H1 (cell line): ENCODE measurements around the gene PTPRT. TPM values are rescaled to one million over a fixed set of nuclear protein-coding genes. Genes with fewer than 3 reads are reported as not detected.

ENCODE experiments used
- CTCF ChIA-PET: fragments of 300-600 bp; sonication (Branson Sonifier 250); formaldehyde crosslinking; loops from one replicate; lab custom pipeline; 2021; ENCODE audit not compliant: partially characterized antibody; lab: Charles Lee
- POLR2A ChIA-PET: fragments of 300-600 bp; sonication (Branson Sonifier 250); formaldehyde crosslinking; loops from one replicate; lab custom pipeline; 2021; ENCODE audit warnings: inconsistent platforms; ENCODE audit not compliant: partially characterized antibody; lab: Charles Lee
- DNase-seq, 2 experiments: peaks; one replicate each; pipeline versions ENCODE4 v3.0.0 to v3.0.0-alpha.2; 2010 to 2022; ENCODE audit warnings: low spot score in 2 of 2, low read depth in 1 of 2, mixed read lengths in 1 of 2
- FAIRE-seq: peaks from 2 replicates; lab custom pipeline; 2011; peaks lifted over from hg19 to GRCh38; lab: Jason Lieb, UNC
- H2AFZ ChIP-seq: 2 replicates; pipeline ENCODE4 v1.8.1; 2012; ENCODE audit warnings: low read length, inconsistent platforms
- H2AK5ac ChIP-seq: 2 replicates; pipeline ENCODE4 v1.6.1; 2013; ENCODE audit warnings: low read depth, low read length
- H2BK120ac ChIP-seq: replicated peaks from 2 replicates; pipeline ENCODE3; 2013; ENCODE audit warnings: low read depth, low read length, inconsistent platforms
- H2BK12ac ChIP-seq: 2 replicates; pipeline ENCODE4 v1.6.1; 2013; ENCODE audit warnings: low read depth, low read length
- H2BK15ac ChIP-seq: 2 replicates; pipeline ENCODE4 v1.6.1; 2013; ENCODE audit warnings: low read length
- H2BK20ac ChIP-seq: 2 replicates; pipeline ENCODE4 v1.6.1; 2013; ENCODE audit warnings: low read length
- H2BK5ac ChIP-seq: 2 replicates; pipeline ENCODE4 v1.6.1; 2013; ENCODE audit warnings: low read depth, low read length
- H3K14ac ChIP-seq: 2 replicates; pipeline ENCODE4 v1.6.1; 2013; ENCODE audit warnings: inconsistent platforms; ENCODE audit not compliant: insufficient read length
- H3K18ac ChIP-seq: 2 replicates; pipeline ENCODE4 v1.6.1; 2013; ENCODE audit warnings: low read length; ENCODE audit errors: extremely low read depth
- H3K23ac ChIP-seq: 2 replicates; pipeline ENCODE4 v1.6.1; 2013; ENCODE audit warnings: inconsistent platforms; ENCODE audit not compliant: insufficient read length
- H3K23me2 ChIP-seq: 2 replicates; pipeline ENCODE4 v1.6.1; 2013; ENCODE audit warnings: low read depth, low read length
- H3K27ac ChIP-seq: 2 replicates; pipeline ENCODE4 v1.6.1; 2011; ENCODE audit warnings: low read depth, low read length, inconsistent platforms
- H3K27me3 ChIP-seq, 4 experiments: replicated peaks in 1 of 4; 1 replicate in 1 of 4; 2 replicates in 3 of 4; pipeline versions ENCODE4 v1.6.1 to v1.8.1; 2011 to 2013; ENCODE audit warnings: low read length in 3 of 4, mild to moderate bottlenecking in 3 of 4, inconsistent platforms in 2 of 4, mixed read lengths in 2 of 4, moderate library complexity in 1 of 4; ENCODE audit not compliant: control insufficient read depth in 3 of 4, insufficient read depth in 3 of 4; ENCODE audit errors: extremely low read depth in 1 of 4
- H3K36me3 ChIP-seq, 4 experiments: 2 replicates each; pipeline versions ENCODE4 v1.6.1 to v1.8.1; 2011 to 2013; ENCODE audit warnings: mild to moderate bottlenecking in 4 of 4, low read length in 3 of 4, moderate library complexity in 2 of 4, control low read depth in 1 of 4, inconsistent platforms in 1 of 4; ENCODE audit not compliant: insufficient read depth in 4 of 4, control insufficient read depth in 2 of 4
- H3K4ac ChIP-seq: replicated peaks from 2 replicates; pipeline ENCODE3; 2013; ENCODE audit warnings: low read length, low read depth, mixed read lengths, inconsistent platforms; ENCODE audit not compliant: insufficient read length
- H3K4me1 ChIP-seq, 4 experiments: replicated peaks in 1 of 4; 1 replicate in 1 of 4; 2 replicates in 3 of 4; pipeline versions ENCODE4 v1.6.1 to v1.8.1; 2011 to 2013; ENCODE audit warnings: low read length in 3 of 4, inconsistent platforms in 2 of 4, mixed read lengths in 1 of 4; ENCODE audit not compliant: insufficient read depth in 4 of 4, control insufficient read depth in 3 of 4
- H3K4me2 ChIP-seq, 2 experiments: 2 replicates each; pipeline versions ENCODE4 v1.6.1 to v1.8.1; 2011 to 2013; ENCODE audit warnings: low read depth in 2 of 2, low read length in 2 of 2, control low read depth in 1 of 2, inconsistent platforms in 1 of 2, mild to moderate bottlenecking in 1 of 2; ENCODE audit not compliant: insufficient read depth in 1 of 2
- H3K4me3 ChIP-seq, 4 experiments: fragments of 200-600, 300-600 bp in 1 of 4; sonication (generic), shearing (Covaris generic), sonication (Bioruptor Twin) in 1 of 4; 2 replicates each; pipeline versions ENCODE4 v1.5.1 to v1.8.1; 2011 to 2016; ENCODE audit warnings: low read length in 4 of 4, low read depth in 3 of 4, control low read depth in 2 of 4, inconsistent platforms in 2 of 4, mild to moderate bottlenecking in 2 of 4, mixed read lengths in 1 of 4, moderate library complexity in 1 of 4; ENCODE audit not compliant: insufficient read depth in 2 of 4; ENCODE audit errors: extremely low read depth in 1 of 4
- H3K56ac ChIP-seq: replicated peaks from 2 replicates; pipeline ENCODE3; 2013; ENCODE audit warnings: low read depth, mild to moderate bottlenecking, mixed read lengths, low read length, inconsistent platforms; ENCODE audit not compliant: insufficient read length
- H3K79me1 ChIP-seq: 2 replicates; pipeline ENCODE4 v1.6.1; 2013; ENCODE audit warnings: low read depth, low read length, control low read depth
- H3K79me2 ChIP-seq, 2 experiments: 2 replicates each; pipeline versions ENCODE4 v1.6.1 to v1.8.1; 2012 to 2013; ENCODE audit warnings: low read length in 2 of 2, mild to moderate bottlenecking in 2 of 2, inconsistent platforms in 1 of 2; ENCODE audit not compliant: insufficient read depth in 2 of 2, control insufficient read depth in 1 of 2
- H3K9ac ChIP-seq, 4 experiments: replicated peaks in 1 of 4; 1 replicate in 1 of 4; 2 replicates in 3 of 4; pipeline versions ENCODE4 v1.6.1 to v1.8.1; 2011 to 2013; ENCODE audit warnings: low read depth in 3 of 4, low read length in 3 of 4, control low read depth in 2 of 4, mild to moderate bottlenecking in 2 of 4, moderate library complexity in 2 of 4, inconsistent platforms in 1 of 4; ENCODE audit errors: extremely low read depth in 1 of 4
- H3K9me3 ChIP-seq, 2 experiments: 2 replicates each; pipeline versions ENCODE4 v1.6.1 to v1.8.1; 2012 to 2013; ENCODE audit warnings: mild to moderate bottlenecking in 2 of 2, moderate library complexity in 2 of 2, control low read depth in 1 of 2, inconsistent platforms in 1 of 2, low read depth in 1 of 2, low read length in 1 of 2, mixed read lengths in 1 of 2; ENCODE audit not compliant: insufficient read depth in 2 of 2
- H4K20me1 ChIP-seq, 2 experiments: replicated peaks in 1 of 2; 2 replicates each; pipeline versions ENCODE3 to v1.8.1; 2011 to 2013; ENCODE audit warnings: inconsistent platforms in 2 of 2, low read length in 2 of 2, mild to moderate bottlenecking in 1 of 2; ENCODE audit not compliant: insufficient read depth in 2 of 2, control insufficient read depth in 1 of 2
- H4K5ac ChIP-seq: 2 replicates; pipeline ENCODE4 v1.6.1; 2013; ENCODE audit warnings: low read length, low read depth, mixed read lengths, inconsistent platforms; ENCODE audit not compliant: insufficient read length
- H4K8ac ChIP-seq: 2 replicates; pipeline ENCODE4 v1.8.0; 2013; ENCODE audit warnings: mild to moderate bottlenecking, moderate library complexity, low read length, inconsistent platforms; ENCODE audit not compliant: insufficient read depth; ENCODE audit errors: extremely low read depth
- H4K91ac ChIP-seq: replicated peaks from 2 replicates; pipeline ENCODE3; 2013; ENCODE audit warnings: low read length, mixed read lengths, inconsistent platforms; ENCODE audit not compliant: insufficient read length
- ASH2L ChIP-seq: fragments of 200-600, 300-600 bp; sonication (generic); IDR thresholded peaks from one replicate; pipeline ENCODE4 v1.7.1; 2017; ENCODE audit warnings: low read length
- CBX8 ChIP-seq: fragments of 300-800, 300-1000 bp; sonication (generic); IDR thresholded peaks from 2 replicates; pipeline ENCODE4 v1.7.1; 2016; ENCODE audit warnings: low read depth, low read length, borderline replicate concordance
- CHD2 ChIP-seq: IDR thresholded peaks from 2 replicates; pipeline ENCODE4 v1.6.1; 2012; ENCODE audit warnings: low read length, improper control_type of control experiment
- CREB1 ChIP-seq: IDR thresholded peaks from 2 replicates; pipeline ENCODE4 v1.6.1; 2012; ENCODE audit warnings: inconsistent platforms
- EZH2 ChIP-seq: fragments of 200-600 bp; sonication (generic); IDR thresholded peaks from 2 replicates; pipeline ENCODE4 v1.7.1; 2012; ENCODE audit warnings: low read depth, mild to moderate bottlenecking, moderate library complexity, low read length, inconsistent platforms; ENCODE audit not compliant: severe bottlenecking
- JUN ChIP-seq: IDR thresholded peaks from 2 replicates; pipeline ENCODE4 v1.6.1; 2011; ENCODE audit warnings: low read depth, mild to moderate bottlenecking, improper control_type of control experiment, low read length
- KDM1A ChIP-seq: fragments of 200-600, 300-600 bp; sonication (generic); IDR thresholded peaks from 2 replicates; pipeline ENCODE4 v1.7.1; 2016; ENCODE audit warnings: mild to moderate bottlenecking, low read length, borderline replicate concordance
- NANOG ChIP-seq: IDR thresholded peaks from 2 replicates; pipeline ENCODE4 v1.6.1; 2011; ENCODE audit warnings: low read length, low read depth, mild to moderate bottlenecking, inconsistent platforms; ENCODE audit not compliant: insufficient read depth, poor library complexity, severe bottlenecking
- RBBP5 ChIP-seq: IDR thresholded peaks from 2 replicates; pipeline ENCODE4 v1.7.1; 2012; ENCODE audit warnings: low read depth, mild to moderate bottlenecking, inconsistent platforms, low read length, moderate library complexity, borderline replicate concordance
- SP4 ChIP-seq: IDR thresholded peaks from 2 replicates; pipeline ENCODE4 v1.6.1; 2012; ENCODE audit warnings: low read length, inconsistent platforms
- SUZ12 ChIP-seq: fragments of 200-600 bp; sonication (generic); IDR thresholded peaks from 2 replicates; pipeline ENCODE4 v1.6.1; 2012; ENCODE audit warnings: mild to moderate bottlenecking, inconsistent platforms, low read length, moderate library complexity, mixed read lengths
- WGBS, 2 experiments: shearing (Covaris generic) in 1 of 2; methylation state at CpG; one replicate each; pipeline versions ENCODE4 v1.1.6 to v1.1.7; 2013 to 2015; ENCODE audit warnings: low lambda C conversion rate in 2 of 2, mixed read lengths in 2 of 2, inconsistent platforms in 1 of 2, low coverage in 1 of 2, missing lambda C conversion rate in 1 of 2; ENCODE audit not compliant: insufficient replicate concordance in 2 of 2, insufficient coverage in 1 of 2, insufficient read length in 1 of 2; ENCODE audit errors: extremely low coverage in 1 of 2, missing lambda C conversion rate in 1 of 2; 5-methylcytosine and 5-hydroxymethylcytosine counted together
- polyA plus RNA-seq, 7 experiments: library from polyadenylated mRNA; depleted of rRNA in 3 of 7; stranded (reverse) in 5 of 7; unstranded in 2 of 7; fragments of >200 nt in 5 of 7; fragments of 200-250 nt in 2 of 7; gene quantifications; 1 replicate in 5 of 7; 2 replicates in 1 of 7; 4 replicates in 1 of 7; pipeline versions ENCODE4 v1.2.1 to v1.2.3, GENCODE V29; 2011 to 2013; ENCODE audit warnings: missing spikeins in 2 of 7, mixed read lengths in 2 of 7
- total RNA-seq: library from RNA; stranded (reverse); fragmentation: NEBNext Ultra II Directional; extraction: Animal tissue kit (Norgen Biotek cat#: 25700); gene quantifications from 2 replicates; pipeline ENCODE4 v1.2.1, GENCODE V29; 2021
- TF ChIP-seq, protein P1 (sequence below): IDR thresholded peaks from 2 replicates; pipeline ENCODE4 v1.6.1; 2012; ENCODE audit warnings: low read length, inconsistent platforms

The PTPRT gene
- total and polyA plus RNA-seq, 2 of the 8 experiments (the other 6 are each of a cell fraction or from before 2014, with no cell fraction given): 0.33 to 1.8 TPM

- Histone ChIP-seq H3K36me3 (no peaks in the 10 kb centered on the region), H3K27me3 (no peaks in the 10 kb centered on the region), H3K79me1 (no peaks in the 10 kb centered on the region), H3K14ac (no peak overlapping the region), H3K56ac (no peak overlapping the region), H2BK5ac (no peak overlapping the region), H2BK120ac (no peak overlapping the region), H3K9ac (no peak overlapping the region), H2BK12ac (no peak overlapping the region), H4K20me1 (no peaks in the 10 kb centered on the region), H2BK15ac (no peak overlapping the region), H2BK20ac (no peak overlapping the region), H4K5ac (no peak overlapping the region), H2AK5ac (no peak overlapping the region), H3K79me2 (no peaks in the 10 kb centered on the region), H2AFZ (no peak overlapping the region), H3K4me1 (no peaks in the 10 kb centered on the region), H3K4me3 (no peak overlapping the region), H3K4me2 (no peak overlapping the region), H3K18ac (no peak overlapping the region), H4K8ac (no peak overlapping the region), H3K9me3 (0 out of 4 replicates have a peak, but pooled peaks cover 0 to 3% of the 10 kb centered on the region in 2 experiments), H3K27ac (no peak overlapping the region), H3K4ac (no peak overlapping the region), H3K23ac (no peak overlapping the region), H4K91ac (no peak overlapping the region), H3K23me2 (no peaks in the 10 kb centered on the region)
- DNase-seq (no peak), FAIRE-seq (no peak)
- ChIA-PET POLR2A (interaction anchor here (0.5 kb wide), 1 partner anchor 274 kb away, joined by 3 read pairs; no protein-coding TSS in a partner anchor), CTCF (interaction anchor here (0.5 to 0.6 kb wide), 2 partner anchors 166 to 1087 kb away, joined by 3 read pairs; no protein-coding TSS in a partner anchor)
- WGBS, 2 experiments: 77% methylated on average over 11 of the region's 11 CpGs; no CpG with 5 or more reads in 1 of the 2 experiments
- TF ChIP-seq CREB1 (no peak), RBBP5 (no peak), JUN (no peak), CHD2 (no peak), SUZ12 (no peak), SP4 (no peak), KDM1A (no peak), CBX8 (no peak), ASH2L (no peak), EZH2 (no peak), NANOG (no peak)
- TF ChIP-seq, protein P1, sequence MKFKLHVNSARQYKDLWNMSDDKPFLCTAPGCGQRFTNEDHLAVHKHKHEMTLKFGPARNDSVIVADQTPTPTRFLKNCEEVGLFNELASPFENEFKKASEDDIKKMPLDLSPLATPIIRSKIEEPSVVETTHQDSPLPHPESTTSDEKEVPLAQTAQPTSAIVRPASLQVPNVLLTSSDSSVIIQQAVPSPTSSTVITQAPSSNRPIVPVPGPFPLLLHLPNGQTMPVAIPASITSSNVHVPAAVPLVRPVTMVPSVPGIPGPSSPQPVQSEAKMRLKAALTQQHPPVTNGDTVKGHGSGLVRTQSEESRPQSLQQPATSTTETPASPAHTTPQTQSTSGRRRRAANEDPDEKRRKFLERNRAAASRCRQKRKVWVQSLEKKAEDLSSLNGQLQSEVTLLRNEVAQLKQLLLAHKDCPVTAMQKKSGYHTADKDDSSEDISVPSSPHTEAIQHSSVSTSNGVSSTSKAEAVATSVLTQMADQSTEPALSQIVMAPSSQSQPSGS: no peak
These were observed 394.5 kb downstream of the PTPRT start for GRCh38 chr20:42795111-42795695.
